Esophagus squamous epithelium (tissue), 4 donors: Measurements from ENCODE around the gene GJD3.

ENCODE experiments used
- POLR2A ChIP-seq, 4 donors: fragments of 450-650 bp; IDR thresholded peaks; one replicate each; pipeline ENCODE4 v1.6.1; 2017; ENCODE audit warnings: antibody characterized with exemption in 4 of 4, mild to moderate bottlenecking in 4 of 4, moderate library complexity in 3 of 4
- TF ChIP-seq, protein P1 (sequence below), 6 experiments: fragments of 450-650 bp in 4 of 6; fragments of 200-600 bp in 2 of 6; sonication (generic) in 2 of 6; IDR thresholded peaks; one replicate each; pipeline ENCODE4 v1.5.1; 2016 to 2019; ENCODE audit warnings: antibody characterized with exemption in 6 of 6, mild to moderate bottlenecking in 4 of 6, moderate library complexity in 4 of 6

DNA sequence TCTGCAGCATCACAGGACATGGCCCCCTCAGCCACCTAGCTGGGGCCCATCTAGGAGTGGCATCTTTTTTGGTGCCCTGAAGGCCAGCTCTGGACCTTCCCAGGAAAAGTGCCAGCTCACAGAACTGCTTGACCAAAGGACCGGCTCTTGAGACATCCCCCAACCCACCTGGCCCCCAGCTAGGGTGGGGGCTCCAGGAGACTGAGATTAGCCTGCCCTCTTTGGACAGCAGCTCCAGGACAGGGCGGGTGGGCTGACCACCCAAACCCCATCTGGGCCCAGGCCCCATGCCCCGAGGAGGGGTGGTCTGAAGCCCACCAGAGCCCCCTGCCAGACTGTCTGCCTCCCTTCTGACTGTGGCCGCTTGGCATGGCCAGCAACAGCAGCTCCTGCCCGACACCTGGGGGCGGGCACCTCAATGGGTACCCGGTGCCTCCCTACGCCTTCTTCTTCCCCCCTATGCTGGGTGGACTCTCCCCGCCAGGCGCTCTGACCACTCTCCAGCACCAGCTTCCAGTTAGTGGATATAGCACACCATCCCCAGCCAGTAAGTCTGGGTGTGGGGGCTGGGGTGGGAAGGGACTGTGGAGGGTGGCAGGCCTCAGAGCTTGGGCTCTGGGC lies 33.6 kb downstream of the GJD3 start:
- TF ChIP-seq, protein P1, sequence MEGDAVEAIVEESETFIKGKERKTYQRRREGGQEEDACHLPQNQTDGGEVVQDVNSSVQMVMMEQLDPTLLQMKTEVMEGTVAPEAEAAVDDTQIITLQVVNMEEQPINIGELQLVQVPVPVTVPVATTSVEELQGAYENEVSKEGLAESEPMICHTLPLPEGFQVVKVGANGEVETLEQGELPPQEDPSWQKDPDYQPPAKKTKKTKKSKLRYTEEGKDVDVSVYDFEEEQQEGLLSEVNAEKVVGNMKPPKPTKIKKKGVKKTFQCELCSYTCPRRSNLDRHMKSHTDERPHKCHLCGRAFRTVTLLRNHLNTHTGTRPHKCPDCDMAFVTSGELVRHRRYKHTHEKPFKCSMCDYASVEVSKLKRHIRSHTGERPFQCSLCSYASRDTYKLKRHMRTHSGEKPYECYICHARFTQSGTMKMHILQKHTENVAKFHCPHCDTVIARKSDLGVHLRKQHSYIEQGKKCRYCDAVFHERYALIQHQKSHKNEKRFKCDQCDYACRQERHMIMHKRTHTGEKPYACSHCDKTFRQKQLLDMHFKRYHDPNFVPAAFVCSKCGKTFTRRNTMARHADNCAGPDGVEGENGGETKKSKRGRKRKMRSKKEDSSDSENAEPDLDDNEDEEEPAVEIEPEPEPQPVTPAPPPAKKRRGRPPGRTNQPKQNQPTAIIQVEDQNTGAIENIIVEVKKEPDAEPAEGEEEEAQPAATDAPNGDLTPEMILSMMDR (IDR thresholded peaks at IDR 0.05), result no peak
- no peak for TF ChIP-seq POLR2A (IDR thresholded peaks at IDR 0.05)
